Ishikawa (cell line): ENCODE measurements around the gene FARS2.

Experiments used
- CEBPB ChIP-seq: IDR thresholded peaks from 2 replicates; pipeline ENCODE4 v1.6.1; 2012
- CREB1 ChIP-seq: IDR thresholded peaks from 2 replicates; pipeline ENCODE4 v1.6.1; 2012; ENCODE audit warnings: low read depth
- EGR1 ChIP-seq: IDR thresholded peaks from 2 replicates; pipeline ENCODE4 v1.6.1; 2012
- EP300 ChIP-seq: IDR thresholded peaks from 2 replicates; pipeline ENCODE4 v1.6.1; 2012; ENCODE audit warnings: borderline replicate concordance
- FOXM1 ChIP-seq: IDR thresholded peaks from 2 replicates; pipeline ENCODE4 v1.6.1; 2012; ENCODE audit warnings: low read depth, borderline replicate concordance
- MAX ChIP-seq: IDR thresholded peaks from 2 replicates; pipeline ENCODE4 v1.6.1; 2012
- NFIC ChIP-seq: IDR thresholded peaks from 2 replicates; pipeline ENCODE4 v1.6.1; 2012
- RAD21 ChIP-seq: IDR thresholded peaks from 2 replicates; pipeline ENCODE4 v1.6.1; 2012; ENCODE audit warnings: low read depth
- REST ChIP-seq: IDR thresholded peaks from 2 replicates; pipeline ENCODE4 v1.6.1; 2012; ENCODE audit warnings: low read depth, mild to moderate bottlenecking
- TAF1 ChIP-seq: IDR thresholded peaks from 2 replicates; pipeline ENCODE4 v1.6.1; 2012; ENCODE audit warnings: low read depth, mild to moderate bottlenecking
- TCF12 ChIP-seq: IDR thresholded peaks from 2 replicates; pipeline ENCODE4 v1.6.1; 2012; ENCODE audit warnings: low read depth
- TEAD4 ChIP-seq: IDR thresholded peaks from 2 replicates; pipeline ENCODE4 v1.6.1; 2012
- USF1 ChIP-seq: IDR thresholded peaks from 2 replicates; pipeline ENCODE4 v1.6.1; 2012
- YY1 ChIP-seq: IDR thresholded peaks from 2 replicates; pipeline ENCODE4 v1.6.1; 2012; ENCODE audit warnings: low read depth
- ZBTB7A ChIP-seq: IDR thresholded peaks from 2 replicates; pipeline ENCODE4 v1.6.1; 2012; ENCODE audit warnings: low read depth

FARS2 gene

DNA sequence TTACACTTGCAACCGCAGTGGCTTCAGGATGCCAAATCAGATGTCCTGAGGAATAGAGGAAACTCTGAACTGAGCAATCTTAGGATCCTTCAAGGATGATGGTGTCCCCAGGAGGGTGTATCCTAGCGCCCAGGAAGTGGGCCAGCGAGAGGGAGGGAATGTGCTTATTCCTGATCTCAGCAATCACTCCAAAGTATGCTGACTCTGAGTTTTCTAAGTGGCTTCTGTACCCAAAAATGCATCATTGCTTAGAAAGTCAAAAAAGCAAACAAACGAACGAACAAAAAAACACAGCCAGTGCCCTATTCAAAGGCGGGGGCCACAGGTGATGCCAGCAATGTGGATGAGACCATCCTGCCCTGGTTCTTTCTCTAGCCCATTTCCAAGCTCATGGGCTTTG is 514.8 kb downstream of the FARS2 start:
- TF ChIP-seq NFIC: no peak

GRCh38 chr6:5776706-5777390 is 515.5 kb downstream of the FARS2 start:
- TF ChIP-seq EGR1 (no peak), REST (no peak), NFIC (no peak), MAX (no peak), EP300 (no peak), TEAD4 (no peak), RAD21 (no peak), CREB1 (no peak), FOXM1 (no peak), YY1 (no peak), USF1 (no peak), CEBPB (no peak), TAF1 (no peak), TCF12 (no peak), ZBTB7A (no peak)

DNA sequence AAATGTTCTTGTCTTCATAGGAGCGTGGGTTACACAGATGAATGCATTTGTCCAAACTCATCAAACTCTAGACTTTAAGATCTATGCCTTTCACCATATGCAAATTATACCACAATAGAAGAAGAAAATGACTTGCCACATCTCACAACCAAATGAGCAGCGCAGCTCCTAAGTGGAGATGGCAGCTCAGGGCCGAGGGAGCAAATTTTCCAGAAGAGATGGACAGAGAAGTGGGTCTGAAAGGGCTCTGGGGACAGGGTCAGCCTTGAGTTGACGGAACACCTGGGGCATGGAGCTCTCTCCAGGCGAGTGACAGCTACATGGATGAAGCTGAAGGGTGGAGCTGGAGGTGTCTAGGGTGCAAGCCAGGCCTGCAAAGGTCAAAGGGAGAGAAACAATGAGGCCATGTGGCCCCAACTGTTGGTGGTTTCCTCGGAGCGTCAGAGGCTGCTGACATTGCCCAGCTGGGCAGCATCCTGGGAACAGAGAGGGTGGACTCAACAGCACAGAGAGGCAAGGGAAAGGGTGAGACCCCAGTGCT is 517.1 kb downstream of the FARS2 start:
- TF ChIP-seq CREB1: no peak
- no peak for TF ChIP-seq CEBPB
- TF ChIP-seq TCF12: no peak
- no peak for TF ChIP-seq REST
- no peak for TF ChIP-seq FOXM1
- no peak for TF ChIP-seq NFIC
- TF ChIP-seq YY1: no peak
- TF ChIP-seq TAF1: no peak
- TF ChIP-seq EGR1: no peak

- TF ChIP-seq EGR1 (no peak), YY1 (no peak)
Measured at GRCh38 chr6:5778906-5779305, 517.6 kb downstream of the FARS2 start.

GRCh38 chr6:5781019-5781418 is 519.7 kb downstream of the FARS2 start:
- TF ChIP-seq ZBTB7A (no peak), FOXM1 (no peak), EP300 (no peak), REST (no peak), RAD21 (no peak), CEBPB (no peak), YY1 (no peak), EGR1 (no peak), TCF12 (no peak)
